Stomach (tissue), 4 donors: ENCODE results near the gene USP12.

Experiments used
- POLR2A ChIP-seq, 4 donors: fragments of 450-650 bp; IDR thresholded peaks; one replicate each; pipeline ENCODE4 v1.6.1; 2016; ENCODE audit warnings: antibody characterized with exemption in 4 of 4, control low read depth in 2 of 4, mild to moderate bottlenecking in 1 of 4, moderate library complexity in 1 of 4
- POLR2AphosphoS5 ChIP-seq, 3 donors: sonication (generic); formaldehyde crosslinking; IDR thresholded peaks; one replicate each; pipeline ENCODE4 v1.6.1; 2016; ENCODE audit warnings: antibody characterized with exemption in 3 of 3
- TF ChIP-seq, protein P1 (sequence below), 7 experiments: fragments of 450-650 bp in 4 of 7; fragments of 200-600 bp in 3 of 7; sonication (generic) in 3 of 7; IDR thresholded peaks; one replicate each; pipeline ENCODE4 v1.5.1; 2016 to 2019; ENCODE audit warnings: antibody characterized with exemption in 7 of 7, control low read depth in 2 of 7, mild to moderate bottlenecking in 1 of 7

DNA sequence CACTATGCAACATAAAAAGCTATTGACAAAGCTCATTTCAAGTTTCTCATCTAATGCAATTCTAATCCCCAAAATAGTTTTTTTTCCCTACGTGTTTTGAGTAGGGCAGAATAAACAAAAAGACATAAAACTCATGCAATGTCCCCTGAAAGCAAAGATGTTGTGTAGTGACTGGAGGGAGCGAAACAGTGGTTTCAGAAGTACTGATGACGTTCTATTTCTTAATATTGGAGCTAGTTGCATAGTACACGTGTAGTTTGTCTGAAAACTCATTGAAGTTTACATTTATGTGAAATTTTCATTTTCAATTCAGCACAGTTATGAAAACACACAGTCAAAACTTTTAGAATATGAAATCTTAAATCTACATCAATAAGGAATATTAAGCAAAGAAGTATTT, 31.6 kb downstream of the USP12 start:
- TF ChIP-seq, protein P1, sequence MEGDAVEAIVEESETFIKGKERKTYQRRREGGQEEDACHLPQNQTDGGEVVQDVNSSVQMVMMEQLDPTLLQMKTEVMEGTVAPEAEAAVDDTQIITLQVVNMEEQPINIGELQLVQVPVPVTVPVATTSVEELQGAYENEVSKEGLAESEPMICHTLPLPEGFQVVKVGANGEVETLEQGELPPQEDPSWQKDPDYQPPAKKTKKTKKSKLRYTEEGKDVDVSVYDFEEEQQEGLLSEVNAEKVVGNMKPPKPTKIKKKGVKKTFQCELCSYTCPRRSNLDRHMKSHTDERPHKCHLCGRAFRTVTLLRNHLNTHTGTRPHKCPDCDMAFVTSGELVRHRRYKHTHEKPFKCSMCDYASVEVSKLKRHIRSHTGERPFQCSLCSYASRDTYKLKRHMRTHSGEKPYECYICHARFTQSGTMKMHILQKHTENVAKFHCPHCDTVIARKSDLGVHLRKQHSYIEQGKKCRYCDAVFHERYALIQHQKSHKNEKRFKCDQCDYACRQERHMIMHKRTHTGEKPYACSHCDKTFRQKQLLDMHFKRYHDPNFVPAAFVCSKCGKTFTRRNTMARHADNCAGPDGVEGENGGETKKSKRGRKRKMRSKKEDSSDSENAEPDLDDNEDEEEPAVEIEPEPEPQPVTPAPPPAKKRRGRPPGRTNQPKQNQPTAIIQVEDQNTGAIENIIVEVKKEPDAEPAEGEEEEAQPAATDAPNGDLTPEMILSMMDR (IDR thresholded peaks at IDR 0.05) = no peak
- TF ChIP-seq POLR2AphosphoS5 (IDR thresholded peaks at IDR 0.05) (no peak), POLR2A (IDR thresholded peaks at IDR 0.05) (no peak)
